NCI-H2227 (cell line): ENCODE data around the gene TMEM150C.
"Not testable (repeated sequence)": the region's sequence is repeated elsewhere in the genome, so short reads cannot be mapped to it uniquely, and the experiment has no call there.

ENCODE experiments used
- DNase-seq: peaks from one replicate; lab custom pipeline; 2025; ENCODE audit not compliant: unreplicated experiment; lab: John Stamatoyannopoulos, UW

Gene TMEM150C

DNA sequence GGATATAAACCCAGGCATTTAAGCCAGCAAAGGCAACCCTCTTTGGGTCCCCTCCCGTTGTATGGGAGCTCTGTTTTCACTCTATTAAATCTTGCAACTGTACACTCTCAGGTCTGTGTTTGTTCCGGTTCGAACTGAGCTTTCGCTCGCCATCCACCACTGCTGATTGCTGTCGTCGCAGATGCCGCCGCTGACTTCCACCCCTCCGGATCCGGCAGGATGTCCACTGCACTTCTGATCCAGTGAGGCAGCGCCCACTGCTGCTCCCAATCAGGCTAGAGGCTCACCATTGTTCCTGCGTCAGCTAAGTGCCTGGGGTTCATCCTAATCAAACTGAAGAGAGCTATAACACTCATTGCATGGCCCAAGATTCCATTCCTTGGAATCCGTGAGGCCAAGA is 82.2 kb downstream of the TMEM150C start:
- DNase-seq = no peak

DNA sequence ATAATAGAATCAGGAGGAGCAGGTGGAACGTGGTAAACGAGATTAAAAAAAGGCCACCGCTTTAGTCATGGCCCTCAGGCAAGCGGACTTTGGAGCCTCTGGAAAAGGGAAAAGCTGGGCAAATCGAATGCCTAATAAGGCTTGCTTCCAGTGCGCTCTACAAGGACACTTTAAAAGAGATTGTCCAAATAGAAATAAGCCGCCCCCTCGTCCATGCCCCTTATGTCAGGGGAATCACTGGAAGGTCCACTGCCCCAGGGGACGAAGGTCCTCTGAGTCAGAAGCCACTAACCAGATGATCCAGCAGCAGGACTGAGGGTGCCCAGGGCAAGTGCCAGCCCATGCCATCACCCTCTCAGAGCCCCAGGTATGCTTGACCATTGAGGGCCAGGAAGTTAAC is 84.3 kb downstream of the TMEM150C start:
- not testable (repeated sequence) for DNase-seq

DNA sequence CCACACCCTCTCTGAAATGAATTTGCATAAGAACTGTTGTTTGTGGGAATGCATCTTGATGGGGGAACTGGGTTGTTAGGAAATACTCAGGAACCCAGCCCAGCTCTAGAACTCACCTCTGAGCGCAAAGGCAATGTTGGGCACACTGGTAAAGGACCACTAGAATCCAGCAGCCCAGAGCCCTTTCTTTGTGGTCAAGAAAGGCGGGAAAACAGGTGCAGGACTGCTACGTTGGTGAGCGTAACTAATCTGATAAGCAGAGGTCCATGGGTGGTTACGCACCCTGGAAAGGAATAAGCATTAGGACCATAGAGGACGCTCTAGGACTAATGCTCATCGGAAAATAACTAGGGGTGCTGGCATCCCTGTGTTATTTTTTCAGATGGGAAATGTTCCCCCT is 85.9 kb downstream of the TMEM150C start:
- DNase-seq = not testable (repeated sequence)

DNA sequence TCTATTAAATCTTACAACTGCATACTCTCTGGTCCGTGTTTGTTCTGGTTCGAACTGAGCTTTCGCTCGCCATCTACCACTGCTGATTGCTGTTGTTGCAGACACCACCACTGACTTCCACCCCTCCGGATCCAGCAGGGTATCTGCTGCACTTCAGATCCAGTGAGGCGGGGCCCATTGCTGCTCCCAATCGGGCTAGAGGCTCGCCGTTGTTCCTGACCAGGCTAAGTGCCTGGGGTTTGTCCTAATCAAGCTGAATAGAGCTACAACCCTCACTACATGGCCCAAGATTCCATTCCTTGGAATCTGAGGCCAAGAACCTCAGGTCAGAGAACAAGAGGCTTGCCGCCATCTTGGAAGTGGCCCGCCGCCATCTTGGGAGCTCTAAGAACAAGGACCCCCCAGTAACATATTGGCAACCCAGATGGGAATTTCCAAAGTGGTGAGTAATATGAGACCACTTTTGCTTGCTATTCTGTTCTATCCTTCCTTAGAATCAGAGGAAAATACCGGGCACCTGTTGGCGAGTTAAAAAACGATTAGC is 88.1 kb downstream of the TMEM150C start:
- no peak for DNase-seq

DNA sequence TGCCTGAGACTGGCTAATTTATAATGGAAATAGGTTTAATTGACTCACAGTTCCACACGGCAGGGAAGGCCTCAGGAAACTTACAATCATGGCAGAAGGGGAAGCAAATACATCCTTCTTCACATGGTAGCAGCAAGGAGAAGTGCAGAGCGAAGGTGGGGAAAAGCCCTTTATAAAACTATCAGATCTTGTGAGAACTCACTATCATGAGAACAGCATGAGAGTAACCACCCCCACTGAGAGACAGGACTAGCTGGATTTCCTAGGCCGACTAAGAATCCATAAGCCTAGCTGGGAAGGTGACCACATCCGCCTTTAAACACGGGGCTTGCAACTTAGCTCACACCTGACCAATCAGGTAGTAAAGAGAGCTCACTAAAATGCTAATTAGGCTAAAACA is 88.7 kb downstream of the TMEM150C start:
- DNase-seq = not testable (repeated sequence)

DNA sequence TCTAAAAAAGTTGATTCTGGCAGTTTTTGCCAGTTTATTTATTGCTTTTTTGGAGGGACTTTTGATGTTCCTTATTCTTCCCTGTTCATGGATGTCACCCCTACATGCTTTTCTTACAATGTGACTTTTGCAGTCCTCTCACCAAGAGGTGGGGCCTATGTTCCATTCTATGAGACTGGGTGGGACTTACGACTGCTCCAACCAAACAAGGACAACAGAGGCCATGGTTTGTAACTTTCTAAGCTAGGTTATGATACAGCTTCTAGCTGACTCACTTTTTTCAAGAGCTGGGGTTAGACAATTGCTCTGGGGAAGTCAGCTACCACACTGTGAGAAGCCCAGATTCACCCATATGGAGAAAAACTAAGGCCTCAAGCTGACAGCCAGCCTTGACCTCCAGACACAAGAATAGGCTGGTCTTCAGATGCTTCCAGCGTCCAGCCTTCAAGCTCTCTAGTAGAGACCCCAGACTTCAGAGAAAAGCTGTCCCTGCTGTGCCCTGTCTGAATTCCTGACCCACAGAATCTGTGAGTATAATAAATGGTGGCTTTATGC is 91.9 kb downstream of the TMEM150C start:
- no peak for DNase-seq

DNA sequence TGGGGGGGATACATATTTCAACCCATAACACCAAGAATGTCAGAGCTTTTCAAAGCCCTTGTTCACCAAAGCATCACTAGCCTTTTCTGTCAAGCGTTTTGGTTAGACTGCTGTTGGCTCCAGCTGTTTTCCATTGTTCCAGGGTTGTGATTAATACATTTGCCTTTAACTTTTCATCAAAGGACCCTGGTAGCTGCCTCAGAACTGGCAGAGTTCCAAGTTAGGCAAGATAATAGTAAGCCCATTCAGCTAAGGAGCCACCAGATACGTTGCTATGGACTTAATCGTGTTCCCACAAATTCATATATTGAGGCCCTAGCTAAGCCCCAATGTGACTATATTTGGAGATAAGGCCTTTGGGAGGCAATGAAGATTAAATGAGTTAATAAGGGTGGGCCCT is 94.3 kb downstream of the TMEM150C start:
- peak; percentile 16 for DNase-seq

DNA sequence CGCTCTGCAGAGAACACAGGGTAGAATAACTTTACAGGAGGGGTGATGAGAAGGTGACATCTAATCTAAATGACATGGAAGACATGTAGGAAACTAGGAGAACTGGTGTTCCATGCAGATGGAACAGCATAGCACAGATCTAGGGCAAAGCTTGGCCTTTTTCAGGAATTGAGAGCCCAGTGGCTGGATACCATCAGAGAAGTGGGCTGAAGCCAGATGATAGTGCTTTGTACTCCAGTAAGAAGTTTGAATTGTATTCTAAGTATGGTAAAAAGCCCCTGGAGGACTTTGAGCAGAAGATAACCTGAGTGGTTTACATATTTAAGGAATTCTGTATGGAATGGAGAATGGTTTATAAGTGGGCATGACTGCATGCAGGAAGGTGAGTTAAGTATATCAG is 98.6 kb downstream of the TMEM150C start:
- no peak for DNase-seq

DNA sequence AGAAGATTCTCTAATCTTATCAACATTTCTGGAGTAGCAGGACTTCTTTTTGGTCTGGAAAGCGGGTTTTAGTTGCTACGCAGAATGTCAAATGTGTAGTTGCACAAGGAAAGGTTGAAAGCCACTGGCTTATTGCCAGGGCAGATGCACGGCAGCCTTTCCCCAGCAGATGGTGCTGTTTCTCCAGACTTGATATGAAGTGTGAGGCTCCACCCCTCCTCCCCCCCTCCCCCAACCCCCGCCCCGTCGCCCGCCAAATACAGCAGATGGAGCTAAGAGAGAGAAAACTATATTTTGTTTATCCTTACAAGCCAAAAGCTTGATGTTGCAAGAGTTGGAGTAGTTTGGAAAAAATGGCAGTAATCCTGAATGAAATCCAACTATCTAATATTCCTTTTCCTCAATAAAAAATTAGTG is 99.4 kb downstream of the TMEM150C start:
- DNase-seq = peak; percentile 89

DNA sequence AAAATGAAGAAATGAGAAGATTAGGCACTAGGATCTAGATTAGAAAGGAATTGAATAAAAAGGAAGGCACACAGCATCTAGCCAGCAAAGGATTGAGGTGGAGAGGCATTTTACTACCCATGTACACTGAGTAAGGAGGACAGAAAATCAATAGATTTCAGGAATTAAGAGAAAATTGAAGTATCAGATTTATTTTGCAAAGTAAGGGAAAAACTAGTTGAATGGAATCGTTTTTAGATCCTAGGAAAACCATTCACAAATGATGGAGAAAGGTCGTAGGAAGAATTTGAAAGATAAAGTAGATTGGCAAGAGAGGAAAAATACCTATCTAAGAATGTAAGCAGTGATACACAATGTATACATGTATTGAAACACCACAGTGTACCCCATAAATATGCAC is 100.1 kb downstream of the TMEM150C start:
- no peak for DNase-seq

DNA sequence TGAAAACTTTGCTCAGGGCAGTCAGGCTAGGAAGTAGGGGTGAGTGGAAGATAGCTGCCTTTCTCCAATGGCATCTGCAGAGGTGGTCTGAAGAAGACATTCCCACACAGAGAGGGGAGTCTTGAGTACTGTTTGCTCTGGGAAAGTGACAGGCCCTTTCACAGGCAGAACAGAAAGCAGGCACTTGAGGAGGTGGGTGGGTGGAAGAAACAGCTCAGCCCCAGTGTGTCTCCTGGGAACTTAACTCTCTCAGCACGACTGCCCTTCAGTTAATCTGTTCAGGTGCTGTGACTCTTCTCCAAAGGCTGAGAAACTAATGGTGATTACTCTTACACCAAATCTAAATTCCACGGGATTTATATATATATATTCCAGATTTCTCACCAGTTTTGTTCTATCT is 103.1 kb downstream of the TMEM150C start:
- DNase-seq = no peak

DNA sequence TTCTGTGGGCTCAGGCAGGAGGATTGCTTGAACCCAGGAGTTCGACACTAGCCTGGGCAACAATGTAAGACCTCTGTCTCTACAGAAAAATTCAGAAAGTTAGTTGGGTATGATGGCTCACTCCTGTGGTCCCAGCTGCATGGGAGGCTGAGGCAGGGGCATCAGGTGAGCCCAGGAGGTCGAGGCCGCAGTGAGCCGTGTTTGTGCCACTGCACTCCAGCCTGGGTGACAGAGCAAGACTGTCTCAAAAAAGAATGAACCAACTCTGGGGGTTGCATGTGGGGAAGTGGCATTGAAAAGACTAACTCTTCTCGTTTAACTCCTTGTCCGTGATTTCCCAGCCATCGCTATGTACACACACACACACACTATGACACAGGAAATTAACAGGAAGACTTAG is 104.5 kb downstream of the TMEM150C start:
- DNase-seq = no peak

DNA sequence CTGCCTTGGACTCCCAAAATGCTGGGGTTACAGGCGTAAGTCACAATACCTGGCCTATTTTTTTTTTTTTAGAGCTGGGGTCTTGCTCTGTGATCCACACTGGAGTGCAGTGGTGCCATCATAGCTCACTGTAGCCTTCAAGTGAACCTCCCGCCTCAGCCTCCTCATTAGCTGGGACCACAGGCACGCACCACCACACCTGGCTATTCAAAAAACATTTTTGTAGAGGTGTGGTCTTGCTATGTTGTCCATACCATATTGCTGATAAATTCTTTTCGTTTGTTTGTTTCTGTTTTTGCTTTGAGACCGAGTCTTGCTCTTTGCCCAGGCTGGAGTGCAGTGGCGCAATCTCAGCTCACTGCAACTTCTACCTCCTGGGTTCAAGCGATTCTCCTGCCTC is 109.8 kb downstream of the TMEM150C start:
- no peak for DNase-seq

DNA sequence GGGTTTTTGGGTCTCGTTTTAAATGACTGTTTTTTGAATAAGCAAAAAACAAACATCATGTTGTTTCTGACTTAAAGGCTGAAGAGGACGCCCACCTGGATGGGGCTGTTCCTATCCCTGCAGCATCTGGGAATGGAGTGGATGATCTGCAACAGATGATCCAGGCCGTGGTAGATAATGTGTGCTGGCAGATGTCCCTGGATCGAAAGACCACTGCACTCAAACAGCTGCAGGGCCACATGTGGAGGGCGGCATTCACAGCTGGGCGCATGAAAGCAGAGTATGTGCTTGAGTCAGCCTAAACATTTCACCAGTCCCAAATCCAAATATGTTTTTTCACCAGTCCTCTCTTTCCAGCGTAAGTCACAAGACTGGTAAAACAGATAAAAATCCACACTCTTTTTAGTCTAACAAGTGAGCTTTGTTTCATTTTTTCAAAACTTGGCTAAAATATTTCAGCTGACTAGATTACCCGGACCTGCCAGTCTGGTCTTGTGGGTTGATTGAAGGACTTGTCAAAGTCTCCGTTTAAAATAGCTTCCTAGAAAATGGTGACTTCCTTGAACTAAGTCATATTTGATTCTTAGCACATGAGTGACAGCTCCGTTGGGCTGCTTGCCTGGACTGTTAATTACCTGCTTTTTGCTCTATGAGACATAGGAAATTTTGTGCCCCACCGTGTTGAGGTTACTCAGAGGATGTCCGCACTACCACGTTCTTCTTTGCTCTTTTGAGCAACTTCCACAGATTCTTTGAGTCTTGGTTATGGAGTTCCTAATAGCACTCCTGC is 110.6 kb downstream of the TMEM150C start:
- DNase-seq = no peak

DNA sequence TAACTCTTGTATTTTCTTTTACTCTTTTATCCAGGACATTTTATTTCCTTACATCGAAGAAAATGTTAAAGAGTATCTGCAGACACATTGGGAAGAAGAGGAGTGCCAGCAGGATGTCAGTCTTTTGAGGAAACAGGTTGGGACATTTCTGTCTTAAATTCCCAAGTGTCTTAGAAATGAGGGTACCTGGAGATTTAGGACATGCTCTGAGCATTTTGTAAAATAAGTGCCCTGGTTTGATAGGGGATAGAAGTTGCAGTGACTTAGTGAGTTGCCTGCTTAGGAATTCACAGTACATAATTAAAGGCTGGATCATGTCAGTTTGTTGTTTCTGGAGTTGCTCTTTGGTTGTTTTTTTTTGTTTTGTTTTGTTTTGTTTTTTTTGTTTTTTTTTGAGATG is 113.9 kb downstream of the TMEM150C start:
- DNase-seq = no peak

DNA sequence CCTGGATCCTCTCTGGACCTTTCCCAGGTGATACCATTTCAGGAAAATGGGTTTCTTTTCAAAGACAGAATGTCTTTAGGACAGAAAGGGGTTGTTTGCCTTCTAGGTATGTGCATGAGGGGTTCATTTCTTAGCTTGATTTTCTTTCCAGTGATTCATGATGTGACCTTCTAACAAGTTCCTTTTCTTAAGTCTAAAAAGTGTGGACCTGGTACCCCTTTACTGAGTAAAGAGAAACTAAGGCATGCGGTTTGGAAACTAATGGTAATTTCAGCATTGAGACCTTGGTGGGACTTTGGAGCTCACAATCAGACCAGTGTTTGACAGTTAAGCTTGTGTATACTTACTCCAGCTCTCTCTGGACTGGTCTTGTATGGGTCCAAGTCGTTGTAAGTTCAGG is 122.7 kb downstream of the TMEM150C start:
- DNase-seq = no peak

DNA sequence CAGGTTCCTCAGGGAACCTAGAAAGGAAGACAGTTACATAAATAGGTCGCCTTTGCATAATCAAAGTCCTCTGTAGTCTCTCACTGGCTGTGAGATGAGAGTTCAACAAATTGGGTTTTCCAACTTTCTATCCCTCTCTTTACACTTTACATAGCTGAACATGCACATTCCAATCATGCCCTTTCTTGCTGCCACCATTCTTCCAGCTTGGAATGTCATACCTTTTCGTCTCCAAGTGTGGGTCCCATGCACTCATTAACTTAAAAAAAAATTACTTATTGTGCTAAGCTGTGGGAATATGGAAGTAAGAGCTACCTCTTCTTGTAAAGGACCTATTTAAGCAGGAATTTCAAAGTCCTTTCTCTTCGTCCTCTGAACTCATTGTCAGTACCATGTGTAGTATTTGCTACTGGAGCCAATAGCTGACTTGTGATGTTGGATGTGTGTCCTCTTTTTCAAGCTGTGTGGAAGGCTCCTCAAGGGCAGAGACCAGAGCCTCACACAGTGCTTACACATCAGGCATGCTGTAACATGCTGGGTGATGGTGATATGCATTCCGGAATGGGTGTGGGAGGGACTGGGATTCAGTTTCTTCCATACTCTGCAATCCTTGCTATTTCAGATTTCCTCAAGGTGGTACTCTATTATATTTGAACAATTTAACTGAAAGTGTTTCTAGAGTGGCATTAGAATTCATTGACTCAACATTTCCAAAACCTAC is 124.3 kb downstream of the TMEM150C start:
- no peak for DNase-seq

DNA sequence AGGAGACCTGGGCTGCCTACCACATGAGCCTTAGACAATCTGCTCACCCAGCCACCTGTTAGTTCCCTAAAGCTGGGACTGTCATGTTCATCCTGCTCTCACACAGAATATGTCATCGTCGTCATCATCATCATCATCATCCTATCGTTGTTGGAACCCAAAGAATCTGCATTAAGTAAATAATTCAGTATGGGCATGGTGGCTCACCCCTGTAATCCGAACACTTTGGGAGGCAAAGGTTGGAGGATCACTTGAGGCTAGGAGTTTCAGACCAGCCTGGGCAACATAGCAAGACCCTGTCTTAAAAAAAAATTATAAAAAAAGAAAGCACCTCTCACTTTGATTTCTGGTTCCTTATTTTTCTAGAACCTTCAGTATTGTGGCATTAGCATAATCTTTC is 125.0 kb downstream of the TMEM150C start:
- DNase-seq = no peak

DNA sequence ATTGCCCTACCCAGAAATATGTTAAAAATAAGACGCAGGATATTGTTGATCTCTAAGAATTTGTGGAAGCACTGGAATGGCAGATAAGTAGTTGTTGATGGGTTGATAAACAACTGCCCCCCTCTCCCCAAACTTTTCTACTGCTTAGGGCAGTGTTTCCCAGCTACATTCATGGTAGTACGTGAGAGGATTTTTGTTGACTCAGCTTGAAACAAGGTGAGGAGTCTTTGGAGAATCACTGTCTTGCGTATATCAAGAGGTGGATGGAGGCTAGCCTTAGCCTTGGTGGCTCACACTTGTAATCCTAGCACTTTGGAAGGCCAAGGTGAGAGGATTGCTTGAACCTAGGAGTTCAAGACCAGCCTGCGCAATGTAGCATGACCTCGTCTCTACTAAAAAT is 125.7 kb downstream of the TMEM150C start:
- no peak for DNase-seq

DNA sequence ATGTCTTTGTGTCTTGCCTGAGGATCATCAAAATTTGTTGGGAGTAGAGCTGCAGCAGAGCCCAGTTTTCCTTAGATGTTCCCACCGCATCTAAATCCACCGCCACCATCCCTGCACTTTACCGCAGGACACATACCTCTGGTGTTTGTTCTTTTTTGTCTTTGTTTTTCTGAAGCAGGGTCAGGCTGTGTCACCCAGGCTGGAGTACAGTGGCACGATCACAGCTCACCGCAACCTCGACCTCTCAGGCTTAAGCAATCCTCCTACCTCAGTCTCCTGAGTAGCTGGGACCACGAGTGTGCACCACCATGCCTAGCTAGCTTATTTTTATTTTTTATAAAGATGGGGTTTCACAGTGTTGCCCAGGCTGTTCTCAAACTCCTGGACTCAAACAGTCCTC is 126.8 kb downstream of the TMEM150C start:
- DNase-seq = no peak

DNA sequence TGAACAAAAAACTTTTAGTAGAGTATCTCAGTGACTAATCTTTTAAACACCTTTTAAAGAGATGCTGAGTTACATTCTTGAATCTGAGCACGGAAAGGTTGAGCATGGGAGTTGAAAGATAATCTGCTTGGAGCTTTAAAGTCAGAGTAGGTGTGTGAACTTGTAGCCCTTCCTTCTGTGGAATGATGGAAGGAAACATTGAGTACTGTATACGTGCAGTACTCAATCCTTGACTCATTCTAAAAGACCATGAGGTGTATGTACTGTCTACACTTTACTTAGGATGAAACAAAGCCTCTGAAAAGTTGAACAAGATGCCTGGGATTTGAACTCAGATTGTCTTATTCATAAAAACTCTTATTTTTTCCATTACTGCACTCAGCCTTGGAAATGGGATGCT is 128.0 kb downstream of the TMEM150C start:
- DNase-seq = no peak
